Mucosa of rectum (tissue), 2 donors: ENCODE data around the gene ACOT13.
"Not testable (repeated sequence)": the region's sequence is repeated elsewhere in the genome, so short reads cannot be mapped to it uniquely, and the experiment has no call there.

Experiments used
- H3K27ac ChIP-seq, 2 donors: one replicate each; pipeline ENCODE4 v1.7.0; 2013; ENCODE audit warnings: inconsistent platforms in 2 of 2, low read depth in 2 of 2, low read length in 2 of 2
- H3K27me3 ChIP-seq, 2 donors: one replicate each; pipeline ENCODE4 v1.7.0; 2013; ENCODE audit warnings: low read length in 2 of 2; ENCODE audit not compliant: control insufficient read depth in 2 of 2, insufficient read depth in 2 of 2
- H3K36me3 ChIP-seq, 2 donors: one replicate each; pipeline ENCODE4 v1.7.0; 2013; ENCODE audit warnings: low read length in 2 of 2; ENCODE audit not compliant: control insufficient read depth in 2 of 2, insufficient read depth in 2 of 2
- H3K4me1 ChIP-seq, 2 donors: one replicate each; pipeline ENCODE4 v1.7.0; 2013; ENCODE audit warnings: low read length in 2 of 2, mild to moderate bottlenecking in 1 of 2; ENCODE audit not compliant: control insufficient read depth in 2 of 2, insufficient read depth in 2 of 2
- H3K4me3 ChIP-seq, 2 donors: one replicate each; pipeline ENCODE4 v1.7.0; 2013; ENCODE audit warnings: low read length in 2 of 2
- H3K9ac ChIP-seq, 2 donors: one replicate each; pipeline ENCODE4 v1.7.0; 2013; ENCODE audit warnings: low read length in 2 of 2, low read depth in 1 of 2, mild to moderate bottlenecking in 1 of 2
- H3K9me3 ChIP-seq, 2 donors: one replicate each; pipeline ENCODE4 v1.7.0; 2013; ENCODE audit warnings: low read length in 2 of 2; ENCODE audit not compliant: control insufficient read depth in 2 of 2
- donor health status: healthy.
- donor health status: Normal muscosa, but diverticular disease.

The ACOT13 gene

GRCh38 chr6:24704468-24704867 lies 37.6 kb downstream of the ACOT13 start:
- Histone ChIP-seq H3K9me3 (no peaks in the 10 kb centered on the region), H3K27ac (no peak overlapping the region), H3K9ac (no peak overlapping the region), H3K36me3 (peaks cover 67 to 72% of the 10 kb centered on the region in 2 donors), H3K4me3 (no peak overlapping the region), H3K4me1 (no peaks in the 10 kb centered on the region), H3K27me3 (no peaks in the 10 kb centered on the region)

- no peak overlapping the region for H3K4me3 ChIP-seq
- H3K4me1 ChIP-seq, result peaks cover 0 to 4% of the 10 kb centered on the region in 2 donors
- H3K27ac ChIP-seq, result no peak overlapping the region
- H3K36me3 ChIP-seq, result peaks cover 91 to 95% of the 10 kb centered on the region in 2 donors
- no peaks in the 10 kb centered on the region for H3K27me3 ChIP-seq
- no peaks in the 10 kb centered on the region for H3K9me3 ChIP-seq
- no peak overlapping the region for H3K9ac ChIP-seq
Measured at GRCh38 chr6:24708612-24709011, 41.7 kb downstream of the ACOT13 start.

- H3K4me3 ChIP-seq, result no peak overlapping the region
- no peak overlapping the region for H3K27ac ChIP-seq
- peaks cover under 1 to 4% of the 10 kb centered on the region in 2 donors for H3K4me1 ChIP-seq
- H3K27me3 ChIP-seq, result no peaks in the 10 kb centered on the region
- no peak overlapping the region for H3K9ac ChIP-seq
- H3K36me3 ChIP-seq, result peaks cover 92 to 95% of the 10 kb centered on the region in 2 donors
- H3K9me3 ChIP-seq, result no peaks in the 10 kb centered on the region
Measured at GRCh38 chr6:24709014-24709711, 42.3 kb downstream of the ACOT13 start.

- H3K9me3 ChIP-seq, result no peaks in the 10 kb centered on the region
- no peak overlapping the region for H3K27ac ChIP-seq
- H3K36me3 ChIP-seq, result peaks cover 85 to 90% of the 10 kb centered on the region in 2 donors
- no peaks in the 10 kb centered on the region for H3K27me3 ChIP-seq
- peaks cover 5 to 12% of the 10 kb centered on the region in 2 donors for H3K4me1 ChIP-seq
- H3K4me3 ChIP-seq, result no peak overlapping the region
- no peak overlapping the region for H3K9ac ChIP-seq
Measured at GRCh38 chr6:24710519-24711303, 43.8 kb downstream of the ACOT13 start.

GRCh38 chr6:24716602-24717148 lies 49.8 kb downstream of the ACOT13 start:
- Histone ChIP-seq H3K4me1 (peaks cover 26 to 29% of the 10 kb centered on the region in 2 donors), H3K4me3 (peak overlapping the region; percentile 33 to 98), H3K36me3 (peaks cover 37 to 40% of the 10 kb centered on the region in 2 donors)
- H3K9me3 ChIP-seq, H3K27me3 ChIP-seq, H3K27ac ChIP-seq, H3K9ac ChIP-seq: not testable (repeated sequence)

GRCh38 chr6:24718449-24719124 lies 51.7 kb downstream of the ACOT13 start:
- peak overlapping the region in 1 of 2 donors; percentile 100 for H3K27ac ChIP-seq
- no peaks in the 10 kb centered on the region for H3K27me3 ChIP-seq
- H3K9me3 ChIP-seq, result no peaks in the 10 kb centered on the region
- H3K9ac ChIP-seq, result peak overlapping the region; percentile 98 to 100
- H3K4me1 ChIP-seq, result peaks cover 30 to 31% of the 10 kb centered on the region in 2 donors
- H3K36me3 ChIP-seq, result peaks cover 18 to 23% of the 10 kb centered on the region in 2 donors
- peak overlapping the region; percentile 93 to 98 for H3K4me3 ChIP-seq

GRCh38 chr6:24719125-24719971 lies 52.5 kb downstream of the ACOT13 start, which contains the start of gene C6orf62:
Gene C6orf62 (minus strand): TSS chr6:24719154. CDS start chr6:24718668, 486 bp downstream.
- peak within 1 kb of the TSS; percentile 100 for H3K27ac ChIP-seq
- H3K9me3 ChIP-seq, result no peaks in the 10 kb centered on the region
- H3K4me3 ChIP-seq, result peak within 1 kb of the TSS; percentile 93 to 98
- H3K4me1 ChIP-seq, result peaks cover 28 to 31% of the 10 kb centered on the region in 2 donors
- peaks cover 11 to 15% of the 10 kb centered on the region in 2 donors for H3K36me3 ChIP-seq
- peak within 1 kb of the TSS; percentile 98 to 100 for H3K9ac ChIP-seq
- no peaks in the 10 kb centered on the region for H3K27me3 ChIP-seq

GRCh38 chr6:24720131-24720603 lies 53.3 kb downstream of the ACOT13 start:
- H3K4me3 ChIP-seq, result peak overlapping the region; percentile 93 to 98
- H3K9ac ChIP-seq, result peak overlapping the region; percentile 98 to 100
- peak overlapping the region; percentile 100 for H3K27ac ChIP-seq
- H3K36me3 ChIP-seq, result peaks cover 9 to 11% of the 10 kb centered on the region in 2 donors
- no peaks in the 10 kb centered on the region for H3K9me3 ChIP-seq
- H3K4me1 ChIP-seq, result peaks cover 26% of the 10 kb centered on the region in 2 donors
- H3K27me3 ChIP-seq, result no peaks in the 10 kb centered on the region
